ENCODE results near the gene TCF7L2.

GRCh38 chr10:113111260-113111659 lies 161.2 kb downstream of the TCF7L2 start:
- TF ChIP-seq CTCF (IDR thresholded peaks at IDR 0.05) (no peak), POLR2A (IDR thresholded peaks at IDR 0.05) (no peak), POLR2AphosphoS5 (IDR thresholded peaks at IDR 0.05) (no peak)
